GM21619 (cell line): ENCODE results near the gene EPHX1.
"Not testable (repeated sequence)": the region's sequence is repeated elsewhere in the genome, so short reads cannot be mapped to it uniquely, and the experiment has no call there.

Source experiments
- ATAC-seq: cut with Tn5 transposase; IDR thresholded peaks from one replicate; pipeline ENCODE4 v1.9.1; 2021; ENCODE audit not compliant: unreplicated experiment

The EPHX1 gene

GRCh38 chr1:225880636-225881035, 70.7 kb downstream of the EPHX1 start:
- no peak for ATAC-seq

DNA sequence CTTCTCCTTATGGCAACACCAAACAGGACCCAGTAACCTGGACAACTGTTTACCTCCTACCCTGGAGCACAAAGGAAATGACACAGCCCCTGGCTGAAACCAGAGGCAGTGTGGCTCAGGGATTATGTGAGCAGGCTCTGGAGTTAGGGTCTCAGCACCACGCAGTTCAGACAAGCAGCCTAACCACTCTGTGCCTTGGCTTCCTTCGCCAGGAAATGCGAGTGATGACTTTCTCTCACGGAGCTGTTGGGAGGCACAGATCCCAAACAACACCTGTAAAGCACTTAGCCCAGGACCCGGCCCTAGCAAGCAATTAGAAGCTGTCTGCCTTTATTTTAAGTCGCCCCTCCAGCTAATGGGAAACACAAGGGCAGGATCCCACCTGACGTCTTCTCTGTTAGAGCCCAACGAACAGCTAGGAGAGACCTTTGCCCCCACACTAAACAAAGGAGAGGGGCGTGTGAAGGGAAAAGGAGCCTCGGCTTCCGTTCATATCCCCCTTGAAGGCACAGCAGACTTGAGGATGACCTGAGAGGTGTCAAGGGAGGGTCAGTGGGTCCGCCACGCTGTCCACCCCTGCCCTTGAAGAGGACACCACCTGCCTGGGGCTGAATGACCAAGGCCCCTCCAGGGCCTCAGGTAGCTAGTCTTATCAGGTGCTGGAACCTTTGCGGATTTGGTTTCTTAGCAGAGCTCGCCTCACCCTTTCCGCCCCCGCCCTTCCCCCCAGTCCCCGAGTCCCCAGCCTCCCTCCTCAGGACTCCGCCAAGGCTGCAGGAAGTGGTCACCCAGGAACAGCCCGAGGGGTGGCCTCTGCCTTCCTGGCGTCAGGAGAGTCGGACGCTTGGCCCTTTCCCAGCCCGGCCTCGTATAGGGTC, 71.4 kb downstream of the EPHX1 start:
- ATAC-seq: no peak

- peak; percentile 68 for ATAC-seq
These were observed 72.2 kb downstream of the EPHX1 start, which contains the start of gene TMEM63A for GRCh38 chr1:225881959-225882693. Gene TMEM63A, minus strand, starts transcription at chr1:225882380. Its CDS starts 4,800 bp downstream, at chr1:225877580.

DNA sequence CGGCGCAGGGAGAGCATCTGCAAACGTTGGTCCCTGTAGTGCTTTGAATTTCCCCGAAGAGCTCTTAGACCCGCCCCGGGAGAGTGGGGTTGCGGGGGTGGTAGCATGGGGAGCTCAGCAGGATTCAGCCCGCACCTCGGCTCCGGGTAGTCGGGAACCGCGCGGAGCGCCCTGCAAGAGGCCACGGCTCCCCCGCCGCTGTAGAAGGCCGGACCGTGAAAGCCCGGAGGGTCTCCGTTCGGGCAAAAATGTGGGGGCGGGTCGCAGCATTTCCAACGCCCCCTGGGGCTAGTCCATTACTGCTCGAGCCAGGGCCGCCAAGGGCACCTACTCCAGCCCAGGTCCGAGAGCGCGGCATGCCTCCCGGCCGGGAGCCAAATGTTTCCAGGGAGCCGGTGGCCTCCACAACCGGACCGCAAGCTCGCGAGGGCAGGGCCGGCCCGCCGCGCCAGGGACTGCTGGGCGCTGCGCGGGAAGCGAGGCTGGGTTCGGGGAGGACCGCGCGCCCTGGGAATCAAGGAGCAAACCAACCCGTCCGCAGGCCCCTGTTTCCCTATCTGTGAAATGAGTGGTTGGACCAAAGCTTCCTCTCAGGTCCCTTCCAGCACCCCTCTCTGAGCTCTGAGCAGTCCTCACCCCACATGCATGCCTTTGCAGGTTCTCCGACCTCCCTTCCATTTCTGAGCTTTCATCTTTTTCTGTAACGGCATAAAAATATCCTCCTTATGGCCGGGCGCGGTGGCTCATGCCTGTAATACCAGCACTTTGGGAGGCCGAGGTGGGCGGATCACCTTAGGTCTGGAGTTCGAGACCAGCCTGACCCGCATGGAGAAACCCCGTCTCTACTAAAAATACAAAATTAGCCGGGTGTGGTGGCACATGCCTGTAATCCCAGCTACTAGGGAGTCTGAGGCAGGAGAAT, 73.0 kb downstream of the EPHX1 start:
- ATAC-seq: peak; percentile 31

- no peak for ATAC-seq
These were observed 73.8 kb downstream of the EPHX1 start for GRCh38 chr1:225883616-225884265.

DNA sequence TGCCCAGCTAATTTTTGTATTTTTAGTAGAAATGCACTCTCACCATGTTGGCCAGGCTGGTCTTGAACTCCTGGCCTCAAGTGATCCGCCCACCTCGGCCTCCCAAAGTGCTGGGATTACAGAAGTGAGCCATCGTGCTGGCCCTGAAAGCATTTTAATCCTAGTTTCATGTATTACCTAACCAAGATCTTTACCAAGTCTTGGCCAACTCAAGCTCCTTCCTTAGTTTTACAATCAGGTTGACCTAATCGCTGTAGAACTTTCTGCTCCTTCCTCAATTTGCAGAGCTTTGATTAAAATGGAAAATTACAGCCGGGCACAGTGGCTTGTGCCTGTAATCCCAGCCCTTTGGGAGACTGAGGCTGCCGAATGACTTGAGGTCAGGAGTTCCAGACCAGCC, 75.4 kb downstream of the EPHX1 start:
- ATAC-seq: no peak

GRCh38 chr1:225886159-225887029, 76.5 kb downstream of the EPHX1 start:
- no peak for ATAC-seq

- ATAC-seq: no peak
These were observed 77.0 kb downstream of the EPHX1 start for GRCh38 chr1:225887030-225887314.

- not testable (repeated sequence) for ATAC-seq
These were observed 77.8 kb downstream of the EPHX1 start for GRCh38 chr1:225887554-225888288.

DNA sequence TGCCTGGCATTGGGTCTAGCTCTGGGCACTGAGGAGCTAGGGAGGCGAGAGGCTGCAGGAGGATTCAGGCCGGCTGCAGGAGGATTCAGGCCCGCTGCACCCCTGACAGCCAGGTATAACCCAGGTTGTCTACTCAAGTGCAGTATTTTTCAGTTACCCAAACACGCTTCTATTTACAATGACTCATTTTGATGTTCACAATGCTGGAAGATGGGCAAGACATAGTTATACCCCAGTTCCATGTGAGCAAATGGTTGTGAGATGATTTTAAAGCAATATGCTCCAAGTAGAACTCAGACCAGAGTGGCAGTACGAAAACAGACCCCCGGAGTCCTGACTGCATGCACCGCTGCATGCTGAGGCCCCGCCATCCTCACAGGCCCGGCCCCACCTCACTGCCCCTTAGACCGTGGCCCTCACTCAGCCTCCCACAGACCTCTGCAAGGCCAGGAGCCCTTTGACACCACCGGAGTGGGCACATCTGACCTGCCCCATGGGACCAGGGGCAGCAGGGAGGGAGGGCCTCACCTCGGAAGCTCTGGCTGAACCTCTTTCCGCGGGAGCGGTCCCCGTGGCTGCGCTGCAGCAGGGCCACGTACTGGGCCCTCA, 78.5 kb downstream of the EPHX1 start:
- ATAC-seq: no peak

GRCh38 chr1:225888898-225889601, 79.1 kb downstream of the EPHX1 start, which contains the start of gene LEFTY1:
Gene LEFTY1, minus strand, starts transcription at chr1:225889146. Its CDS starts 80 bp downstream, at chr1:225889066.
- no peak for ATAC-seq

DNA sequence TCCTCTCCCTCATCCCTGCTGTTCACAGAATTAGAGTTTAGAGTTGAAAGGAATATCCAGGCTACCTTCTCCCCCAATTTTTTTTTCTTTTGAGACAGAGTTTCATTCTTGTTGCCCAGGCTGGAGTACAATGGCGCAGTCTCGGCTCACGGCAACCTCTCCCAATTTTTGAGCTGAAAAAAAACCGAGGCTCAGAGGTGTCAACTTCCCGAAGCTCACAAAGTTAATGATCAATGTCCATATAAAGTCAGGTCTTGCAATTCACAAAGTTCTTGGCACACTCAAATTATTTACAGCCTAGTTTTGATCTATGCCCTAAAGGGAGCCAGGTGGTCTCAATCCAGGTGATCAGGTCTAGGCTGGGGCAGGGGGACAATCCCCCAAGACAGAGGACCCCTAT, 79.8 kb downstream of the EPHX1 start:
- ATAC-seq: no peak

GRCh38 chr1:225890346-225891228, 80.7 kb downstream of the EPHX1 start:
- no peak for ATAC-seq

- no peak for ATAC-seq
These were observed 81.5 kb downstream of the EPHX1 start for GRCh38 chr1:225891229-225891972.

DNA sequence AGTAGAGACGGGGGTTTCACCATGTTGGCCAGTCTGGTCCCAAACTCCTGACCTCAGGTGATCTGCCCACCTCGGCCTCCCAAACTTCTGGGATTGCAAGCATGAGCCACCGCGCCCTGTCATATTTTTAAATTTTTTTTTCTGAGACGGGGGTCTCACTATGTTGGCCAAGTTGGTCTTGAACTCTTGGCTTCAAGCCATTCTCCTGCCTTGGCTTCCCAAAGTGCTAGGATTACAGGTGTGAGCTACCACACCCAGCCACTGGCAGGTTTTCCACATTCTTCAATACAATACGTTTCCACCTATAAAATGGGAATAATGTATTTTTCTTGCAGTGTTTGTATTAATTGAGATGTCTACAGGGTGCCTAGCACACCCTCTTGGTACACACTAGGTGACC, 82.4 kb downstream of the EPHX1 start:
- ATAC-seq: no peak
